GM10847 (cell line): Measurements from ENCODE around the gene RPS10.
A peak's percentile ranks its signal among the peaks of the same experiment; 100 is the strongest.

Experiments used
- POLR2A ChIP-seq: IDR thresholded peaks from 2 replicates; pipeline ENCODE4 v1.6.1; 2011; ENCODE audit not compliant: insufficient read length; ENCODE audit errors: extremely low read depth

Gene RPS10

GRCh38 chr6:34425498-34426410 is at the start of gene RPS10:
TSS of gene RPS10 (minus strand) at chr6:34426069. CDS start at chr6:34425221, 848 bp downstream.
- peak; percentile 82 for TF ChIP-seq POLR2A

- no peak for TF ChIP-seq POLR2A
Measured at GRCh38 chr6:34475238-34475682, 49.4 kb upstream of the RPS10 start.

- TF ChIP-seq POLR2A: no peak
Measured at GRCh38 chr6:34474754-34475153, 48.9 kb upstream of the RPS10 start.

GRCh38 chr6:34473967-34474366 is 48.1 kb upstream of the RPS10 start:
- TF ChIP-seq POLR2A: no peak

- TF ChIP-seq POLR2A: no peak
Measured at GRCh38 chr6:34472425-34472824, 46.6 kb upstream of the RPS10 start.

GRCh38 chr6:34469499-34469898 is 43.6 kb upstream of the RPS10 start:
- no peak for TF ChIP-seq POLR2A

- TF ChIP-seq POLR2A: no peak
Measured at GRCh38 chr6:34468378-34468892, 42.6 kb upstream of the RPS10 start.

GRCh38 chr6:34466242-34467185 is 40.6 kb upstream of the RPS10 start:
- TF ChIP-seq POLR2A: no peak

GRCh38 chr6:34465531-34466241 is 39.8 kb upstream of the RPS10 start, which contains the start of gene PACSIN1:
TSS of gene PACSIN1 (plus strand) at chr6:34466076. CDS start at chr6:34526306, 60,230 bp downstream.
- TF ChIP-seq POLR2A: no peak

- TF ChIP-seq POLR2A: no peak
Measured at GRCh38 chr6:34463849-34464248, 38.0 kb upstream of the RPS10 start.

- no peak for TF ChIP-seq POLR2A
Measured at GRCh38 chr6:34463299-34463698, 37.4 kb upstream of the RPS10 start.

- no peak for TF ChIP-seq POLR2A
Measured at GRCh38 chr6:34462551-34462971, 36.7 kb upstream of the RPS10 start.

GRCh38 chr6:34462010-34462409 is 36.1 kb upstream of the RPS10 start:
- no peak for TF ChIP-seq POLR2A

GRCh38 chr6:34460796-34461507 is 35.1 kb upstream of the RPS10 start:
- TF ChIP-seq POLR2A: no peak
